GM12872 (cell line): ENCODE results near the gene CAMSAP2.

Experiments
- CTCF ChIP-seq: IDR thresholded peaks from 3 replicates; pipeline ENCODE4 v1.5.1; 2011; ENCODE audit warnings: low read depth, mild to moderate bottlenecking, low read length, moderate library complexity; ENCODE audit not compliant: insufficient read depth

The CAMSAP2 gene

GRCh38 chr1:200869753-200870391, 131.2 kb downstream of the CAMSAP2 start:
- no peak for TF ChIP-seq CTCF

GRCh38 chr1:200872446-200873115, 133.9 kb downstream of the CAMSAP2 start, which contains the start of gene GPR25:
Gene GPR25 (plus strand): TSS chr1:200872981. CDS start chr1:200873038, 57 bp downstream.
- no peak for TF ChIP-seq CTCF

GRCh38 chr1:200873116-200873670, 134.5 kb downstream of the CAMSAP2 start:
- TF ChIP-seq CTCF: no peak

- no peak for TF ChIP-seq CTCF
Observed at GRCh38 chr1:200873671-200874397, 135.1 kb downstream of the CAMSAP2 start.

GRCh38 chr1:200874694-200875093, 136.0 kb downstream of the CAMSAP2 start:
- TF ChIP-seq CTCF: no peak

- no peak for TF ChIP-seq CTCF
Observed at GRCh38 chr1:200875416-200875815, 136.7 kb downstream of the CAMSAP2 start.

GRCh38 chr1:200877010-200877409, 138.3 kb downstream of the CAMSAP2 start:
- TF ChIP-seq CTCF: no peak
